NCI-H446 (cell line): ENCODE results near the gene ZNF768.
"Not testable (repeated sequence)": the region's sequence is repeated elsewhere in the genome, so short reads cannot be mapped to it uniquely, and the experiment has no call there.

ENCODE experiments used
- DNase-seq, 2 experiments: peaks; one replicate each; lab custom pipeline; 2025; lab: John Stamatoyannopoulos, UW

The ZNF768 gene

GRCh38 chr16:30555315-30556124 is 29.2 kb upstream of the ZNF768 start:
- no peak for DNase-seq

GRCh38 chr16:30554557-30555314 is 28.4 kb upstream of the ZNF768 start:
- DNase-seq, result no peak

DNA sequence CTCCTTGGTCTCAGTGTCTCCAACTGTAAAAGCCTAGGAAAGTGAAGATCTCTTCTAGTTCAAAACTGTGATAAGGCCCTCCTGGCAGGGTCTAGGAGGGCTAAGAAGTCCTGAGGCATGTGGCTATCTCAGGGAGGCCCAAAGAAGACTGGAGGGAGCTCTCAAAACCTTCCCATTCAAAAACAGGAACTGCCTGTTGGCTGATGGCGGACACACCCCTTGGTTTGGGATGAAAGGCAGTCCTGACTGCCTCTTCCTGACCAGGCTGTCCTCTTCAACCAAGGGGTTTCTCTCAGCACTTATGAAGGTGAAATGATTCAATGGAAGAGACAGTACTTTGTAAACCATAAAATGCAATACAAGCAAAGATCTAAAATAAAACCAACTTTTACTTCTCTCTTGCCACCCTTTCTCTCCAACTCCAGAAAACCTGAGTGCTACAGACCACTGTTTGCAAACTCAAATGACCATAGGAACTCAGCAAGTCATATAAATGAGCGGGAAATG is 27.1 kb upstream of the ZNF768 start:
- no peak for DNase-seq

GRCh38 chr16:30552956-30553355 is 26.6 kb upstream of the ZNF768 start:
- no peak for DNase-seq

GRCh38 chr16:30551781-30552180 is 25.4 kb upstream of the ZNF768 start:
- DNase-seq, result no peak

DNA sequence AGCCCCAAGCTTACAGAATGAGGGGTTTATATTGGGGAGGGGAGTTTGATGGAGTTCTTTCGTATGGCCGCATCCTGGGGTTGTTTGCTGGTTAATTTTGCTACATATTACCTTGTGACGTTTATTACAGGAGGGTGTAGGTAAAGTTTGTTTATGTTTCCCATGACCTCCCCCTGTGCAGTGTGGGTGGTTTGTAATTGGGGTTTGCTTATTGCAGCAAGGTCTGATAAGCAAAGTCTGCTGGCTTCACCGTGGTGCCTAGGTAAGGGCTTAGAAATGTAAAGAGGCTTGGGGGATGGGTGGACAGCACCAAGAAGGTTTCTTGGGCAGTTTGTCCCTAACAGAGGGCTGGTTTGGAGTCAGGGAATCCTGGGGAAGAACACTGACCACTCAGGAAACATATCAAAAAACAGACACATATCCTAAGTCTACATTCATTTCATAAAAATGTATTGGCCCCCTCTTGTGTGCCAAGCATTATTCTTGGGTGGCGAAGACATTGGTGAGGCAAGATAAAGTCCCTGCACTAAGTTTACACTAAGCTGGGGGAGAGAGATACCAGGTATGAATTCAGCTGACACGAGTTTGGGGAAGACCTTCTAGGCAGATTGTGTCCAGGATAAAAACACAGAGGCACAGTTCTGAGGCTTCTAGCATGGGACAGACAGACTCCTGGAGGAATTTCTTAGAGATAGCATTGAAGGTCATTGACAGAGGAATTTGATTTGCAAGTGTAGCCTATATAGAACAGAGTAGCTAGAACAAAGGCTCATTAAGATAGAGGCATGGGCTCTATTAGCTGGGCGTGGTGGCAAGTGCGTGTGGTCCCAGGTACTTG is 22.3 kb upstream of the ZNF768 start:
- no peak for DNase-seq

- DNase-seq, result no peak
Observed at GRCh38 chr16:30546115-30546514, 19.7 kb upstream of the ZNF768 start.

DNA sequence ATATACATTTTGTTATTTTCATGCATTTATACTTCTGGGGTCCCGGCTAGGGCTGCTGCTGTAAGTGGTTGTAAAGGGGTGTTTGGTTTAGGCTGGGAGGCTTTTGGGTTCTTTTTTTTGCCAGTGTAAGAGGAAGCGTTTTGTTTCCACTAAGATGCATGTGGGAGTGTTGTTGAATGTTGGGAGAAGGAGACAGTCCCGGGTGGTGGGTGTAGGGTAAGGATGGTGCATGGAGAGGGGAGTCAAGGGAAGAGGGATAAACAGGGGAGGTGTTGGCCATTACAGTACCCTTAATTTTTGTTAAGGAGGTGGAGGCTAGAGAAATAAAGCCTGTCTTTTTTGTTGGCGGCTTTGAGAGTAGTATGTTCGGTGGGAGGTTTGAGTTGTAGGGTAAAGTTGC is 16.7 kb upstream of the ZNF768 start:
- DNase-seq, result no peak

GRCh38 chr16:30541502-30542329 is 15.3 kb upstream of the ZNF768 start:
- no peak for DNase-seq

- DNase-seq, result not testable (repeated sequence)
Observed at GRCh38 chr16:30540916-30541464, 14.6 kb upstream of the ZNF768 start.

DNA sequence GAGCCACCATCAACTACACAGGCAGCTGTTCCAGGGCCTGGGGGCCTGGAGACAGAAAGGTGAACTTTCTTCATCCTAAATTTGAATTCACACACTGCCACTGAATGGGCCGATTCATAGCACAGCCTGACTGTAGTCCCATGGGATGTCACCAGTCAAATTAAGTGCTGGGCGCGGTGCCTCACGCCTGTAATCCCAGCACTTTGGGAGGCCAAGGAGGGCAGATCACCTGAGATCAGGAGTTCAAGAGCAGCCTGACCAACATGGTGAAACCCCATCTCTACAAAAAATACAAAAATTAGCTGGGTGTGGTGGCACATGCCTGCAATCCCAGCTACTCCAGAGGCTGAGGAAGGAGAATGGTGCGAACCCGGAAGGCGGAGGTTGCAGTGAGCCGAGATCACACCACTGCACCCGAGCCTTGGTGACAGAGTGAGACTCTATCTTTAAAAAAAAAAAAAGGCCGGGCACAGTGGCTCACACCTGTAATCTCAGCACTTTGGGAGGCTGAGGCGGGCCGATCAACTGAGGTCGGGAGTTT is 13.7 kb upstream of the ZNF768 start:
- DNase-seq, result not testable (repeated sequence)

- no peak for DNase-seq
Observed at GRCh38 chr16:30539000-30539964, 12.9 kb upstream of the ZNF768 start.

GRCh38 chr16:30536391-30537024 is 10.1 kb upstream of the ZNF768 start:
- DNase-seq, result not testable (repeated sequence)

GRCh38 chr16:30535777-30536190 is 9.4 kb upstream of the ZNF768 start:
- peak; percentile 8 to 61 for DNase-seq

GRCh38 chr16:30535106-30535776 is 8.9 kb upstream of the ZNF768 start:
- peak in 1 of 2 experiments; percentile 55 for DNase-seq

- DNase-seq, result peak; percentile 76 to 88
Observed at GRCh38 chr16:30534368-30535105, 8.2 kb upstream of the ZNF768 start, which contains the start of gene ZNF747. Gene ZNF747 (minus strand): TSS chr16:30534858. CDS start chr16:30534679, 179 bp downstream.

- DNase-seq, result no peak
Observed at GRCh38 chr16:30533748-30534367, 7.5 kb upstream of the ZNF768 start.
